Suppressor macrophage treated with lipopolysaccharide for 4 hours (primary cell): ENCODE data around the gene GNG7.
"Not testable (repeated sequence)": the region's sequence is repeated elsewhere in the genome, so short reads cannot be mapped to it uniquely, and the experiment has no call there.

ENCODE experiments used
- DNase-seq: peaks from one replicate; pipeline ENCODE4 v3.0.0-alpha.2; 2020

GNG7 gene

GRCh38 chr19:2668175-2668763, 34.2 kb downstream of the GNG7 start:
- DNase-seq, result no peak

GRCh38 chr19:2667349-2667748, 35.1 kb downstream of the GNG7 start:
- DNase-seq, result not testable (repeated sequence)

- no peak for DNase-seq
These were observed 36.0 kb downstream of the GNG7 start for GRCh38 chr19:2666344-2666994.

- no peak for DNase-seq
These were observed 37.4 kb downstream of the GNG7 start for GRCh38 chr19:2665103-2665502.

- peak; percentile 10 for DNase-seq
These were observed 38.4 kb downstream of the GNG7 start for GRCh38 chr19:2663920-2664571.

GRCh38 chr19:2661615-2662014, 40.9 kb downstream of the GNG7 start:
- peak; percentile 20 for DNase-seq

- DNase-seq, result no peak
These were observed 42.5 kb downstream of the GNG7 start for GRCh38 chr19:2659856-2660432.

GRCh38 chr19:2656533-2656932, 46.0 kb downstream of the GNG7 start:
- DNase-seq, result no peak

GRCh38 chr19:2653710-2654707, 48.5 kb downstream of the GNG7 start:
- no peak for DNase-seq

- DNase-seq, result no peak
These were observed 49.3 kb downstream of the GNG7 start for GRCh38 chr19:2653218-2653617.

GRCh38 chr19:2652504-2653099, 49.9 kb downstream of the GNG7 start:
- DNase-seq, result no peak

- not testable (repeated sequence) for DNase-seq
These were observed 51.3 kb downstream of the GNG7 start for GRCh38 chr19:2651002-2651733.

- no peak for DNase-seq
These were observed 52.0 kb downstream of the GNG7 start for GRCh38 chr19:2650515-2650914.

GRCh38 chr19:2648528-2648937, 54.0 kb downstream of the GNG7 start:
- peak; percentile 84 for DNase-seq

GRCh38 chr19:2648099-2648498, 54.4 kb downstream of the GNG7 start:
- no peak for DNase-seq

- DNase-seq, result no peak
These were observed 55.5 kb downstream of the GNG7 start for GRCh38 chr19:2646866-2647535.

- no peak for DNase-seq
These were observed 56.7 kb downstream of the GNG7 start for GRCh38 chr19:2645826-2646225.

- DNase-seq, result not testable (repeated sequence)
These were observed 59.3 kb downstream of the GNG7 start for GRCh38 chr19:2643123-2643737.

GRCh38 chr19:2641332-2641698, 61.2 kb downstream of the GNG7 start:
- DNase-seq, result no peak

- no peak for DNase-seq
These were observed 61.7 kb downstream of the GNG7 start for GRCh38 chr19:2640563-2641331.
